Lung microvascular endothelial cell (primary cell): ENCODE measurements around the gene CTNNA3. TPM values are rescaled to one million over a fixed set of nuclear protein-coding genes. Genes with fewer than 3 reads are reported as not detected.
"Not testable (repeated sequence)": the region's sequence is repeated elsewhere in the genome, so short reads cannot be mapped to it uniquely, and the experiment has no call there.

Experiments used
- DNase-seq, 2 donors: peaks; one replicate each; pipeline versions ENCODE4 v3.0.0 to v3.0.0-alpha.2; 2010; ENCODE audit warnings: low read depth in 2 of 2
- total RNA-seq: library from RNA; depleted of rRNA; stranded (reverse); fragments of >200 nt; gene quantifications from 2 replicates; pipeline ENCODE4 v1.2.1, GENCODE V29; 2014

The CTNNA3 gene
- total RNA-seq, 1 donor from 2014 or later, result not detected

DNA sequence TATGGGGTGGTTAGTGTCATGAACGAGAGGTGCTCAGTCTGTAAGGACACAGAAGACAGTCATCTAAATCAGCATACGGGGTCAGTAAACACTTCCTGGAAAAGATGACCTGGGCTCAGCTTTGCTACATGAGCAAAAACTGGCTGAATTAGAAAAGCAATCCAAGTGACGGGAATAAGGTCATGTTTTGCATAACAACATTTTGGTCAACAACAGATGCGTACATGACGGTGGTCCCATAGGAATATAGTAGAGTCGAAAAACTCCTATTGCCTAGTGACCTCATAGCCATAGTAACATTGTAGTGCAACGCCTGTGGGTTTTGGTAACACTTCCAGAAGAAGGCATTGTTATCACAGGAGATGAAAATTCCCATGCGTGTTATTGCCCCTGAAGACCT is 92.9 kb downstream of the CTNNA3 start:
- peak in 1 of 2 donors; percentile 77 for DNase-seq

DNA sequence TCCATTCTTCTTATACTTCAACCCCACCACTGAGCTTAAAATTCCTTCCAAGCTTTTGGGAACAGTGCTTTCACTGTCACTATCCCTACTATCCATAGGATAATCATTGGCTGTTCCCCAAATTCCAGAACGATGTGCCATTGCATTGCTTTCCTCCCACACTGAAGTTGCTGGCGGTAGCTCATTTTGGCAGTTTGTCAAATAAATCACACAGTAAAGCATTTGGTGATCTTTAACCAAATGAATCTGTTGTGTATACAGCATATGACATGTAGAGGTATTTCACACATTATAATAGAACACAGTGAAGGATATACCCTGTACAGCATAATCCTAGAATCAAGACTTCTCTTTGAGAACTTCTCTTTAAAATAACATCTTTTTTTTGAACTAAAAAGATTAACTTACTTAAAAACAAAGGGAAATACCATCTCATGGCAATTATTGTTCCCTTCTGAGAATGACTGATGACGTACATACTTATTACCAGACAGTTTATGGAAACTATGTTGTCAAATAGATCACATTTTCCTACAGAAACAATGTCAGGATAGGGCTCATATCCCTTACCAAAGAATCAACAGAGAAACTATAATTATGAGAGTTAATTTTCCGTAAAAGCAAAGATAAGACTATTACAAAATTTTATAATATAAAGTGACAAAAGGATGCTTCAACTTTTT is 93.6 kb downstream of the CTNNA3 start:
- DNase-seq, result peak; percentile 12 to 91

DNA sequence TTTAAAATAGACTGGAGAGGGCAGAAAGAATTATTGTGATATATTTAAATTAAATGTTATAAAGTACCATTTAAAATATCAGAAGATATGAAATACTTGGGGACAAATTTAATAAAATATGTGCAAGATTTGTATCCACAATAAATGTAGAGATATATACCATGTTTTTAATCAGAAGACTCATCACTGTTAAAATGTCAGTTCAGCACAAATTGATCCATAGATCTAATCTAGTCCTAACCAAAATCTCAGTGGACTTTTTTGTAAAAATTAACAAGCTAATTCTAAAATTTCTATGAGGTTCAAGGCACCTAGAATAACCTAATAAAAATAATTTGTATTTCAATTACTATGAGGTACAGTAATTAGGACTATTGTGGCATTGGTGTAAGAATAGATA is 96.4 kb downstream of the CTNNA3 start:
- DNase-seq, result no peak

DNA sequence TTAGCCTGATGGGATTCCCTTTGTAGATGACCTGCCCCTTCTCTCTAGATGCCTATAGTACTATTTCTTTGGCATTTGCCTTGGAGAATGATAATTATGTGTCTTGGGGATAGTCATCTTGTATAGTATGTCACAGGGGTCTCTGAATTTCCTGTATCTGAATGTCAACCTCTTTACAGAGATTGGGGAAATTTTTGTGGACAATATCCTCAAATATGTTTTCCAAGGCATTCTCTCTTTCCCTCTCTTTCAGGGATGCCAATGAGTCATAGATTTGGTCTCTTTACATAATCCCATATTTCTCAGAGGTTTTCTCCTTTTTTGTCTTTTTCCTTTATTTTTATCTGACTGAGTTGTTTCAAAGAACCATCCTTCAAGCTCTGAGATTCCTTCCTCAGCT is 99.4 kb downstream of the CTNNA3 start:
- DNase-seq, result no peak

DNA sequence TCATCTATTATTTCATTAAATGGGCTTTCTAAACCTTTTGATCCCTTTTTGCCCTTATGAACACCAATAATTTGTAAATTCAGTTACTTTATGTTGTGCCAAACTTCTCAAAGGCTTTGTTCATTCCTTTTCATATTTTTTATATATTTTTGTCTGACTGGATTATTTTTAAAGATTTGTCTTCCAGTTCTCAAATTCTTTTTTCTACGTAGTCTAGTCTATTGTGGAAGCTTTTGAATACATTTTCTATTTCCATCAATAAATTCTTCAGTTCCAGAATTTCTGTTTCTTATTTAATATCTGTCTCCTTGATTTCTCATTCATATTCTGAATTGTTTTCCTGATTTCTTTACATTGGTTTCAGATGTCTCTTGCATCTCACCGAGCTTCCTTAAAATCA is 108.2 kb downstream of the CTNNA3 start:
- DNase-seq, result no peak

DNA sequence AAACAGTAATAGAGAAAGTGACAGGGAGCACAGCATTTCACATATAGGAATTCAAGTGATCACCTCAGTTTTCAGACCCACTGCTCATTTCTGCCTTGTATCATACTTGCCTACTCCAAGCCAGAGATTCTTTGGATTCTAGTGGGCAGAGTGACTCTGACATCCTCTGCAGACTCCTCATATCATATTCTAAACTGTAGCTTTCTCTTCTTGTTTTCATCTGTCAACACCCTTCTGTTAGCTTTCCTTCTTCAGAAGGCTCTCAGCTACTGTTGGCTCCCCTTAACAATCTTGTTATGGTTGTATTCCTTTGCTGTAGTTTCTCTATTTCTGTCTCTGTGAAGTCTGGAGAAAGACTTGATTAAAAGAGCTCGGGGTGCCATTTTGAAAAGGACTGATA is 120.5 kb downstream of the CTNNA3 start:
- no peak for DNase-seq

DNA sequence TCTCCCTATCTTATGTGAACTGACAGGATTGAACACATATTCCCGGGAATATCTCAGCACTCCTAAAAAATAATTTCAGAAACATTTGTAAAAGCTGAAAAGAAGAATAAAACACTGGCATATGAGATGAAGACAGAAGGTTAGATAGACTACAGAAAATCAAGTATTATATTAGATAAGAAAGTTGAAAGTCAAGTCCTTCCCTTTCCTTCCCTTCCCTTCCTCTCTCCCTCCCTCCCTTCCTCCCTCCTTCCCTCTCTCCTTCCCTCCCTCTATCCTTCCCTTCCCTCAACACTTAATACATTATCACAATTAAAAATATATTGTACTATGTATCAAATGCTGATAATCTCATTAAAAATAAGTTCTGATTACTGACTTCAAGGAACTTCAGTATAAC is 122.5 kb downstream of the CTNNA3 start:
- no peak for DNase-seq

DNA sequence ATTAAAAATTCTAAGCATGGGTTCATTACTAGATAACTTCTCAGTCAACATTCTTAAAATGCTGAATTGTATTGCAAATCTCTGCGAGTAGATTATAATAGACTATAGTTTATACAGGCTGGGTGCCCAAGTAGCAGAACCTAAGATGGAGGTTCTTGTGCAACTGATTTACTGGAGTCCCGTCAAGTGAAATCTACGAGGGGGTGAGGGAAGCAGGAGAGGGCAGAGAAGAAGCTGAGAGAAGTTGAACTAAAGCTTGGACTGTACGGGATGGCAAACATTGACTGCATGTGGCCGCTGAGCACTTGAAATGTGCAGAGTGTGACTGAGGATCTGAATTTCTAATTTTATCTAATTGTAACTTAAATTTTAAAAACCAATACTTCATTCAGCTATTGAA is 124.5 kb downstream of the CTNNA3 start:
- no peak for DNase-seq

DNA sequence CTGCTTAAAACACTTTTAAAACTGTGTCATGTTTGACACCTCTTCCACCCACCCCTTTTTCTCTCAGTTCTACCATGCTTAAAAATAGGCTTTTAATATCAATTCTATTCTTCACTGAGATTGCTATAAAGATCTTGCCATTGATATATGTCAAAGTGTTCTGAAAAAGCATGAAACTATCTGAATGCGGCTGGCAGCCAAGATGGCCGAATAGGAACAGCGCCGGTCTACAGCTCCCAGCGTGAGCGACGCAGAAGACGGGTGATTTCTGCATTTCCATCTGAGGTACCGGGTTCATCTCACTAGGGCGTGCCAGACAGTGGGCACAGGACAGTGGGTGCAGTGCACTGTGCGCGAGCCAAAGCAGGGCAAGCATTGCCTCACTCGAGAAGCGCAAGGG is 137.7 kb downstream of the CTNNA3 start:
- DNase-seq, result not testable (repeated sequence)

DNA sequence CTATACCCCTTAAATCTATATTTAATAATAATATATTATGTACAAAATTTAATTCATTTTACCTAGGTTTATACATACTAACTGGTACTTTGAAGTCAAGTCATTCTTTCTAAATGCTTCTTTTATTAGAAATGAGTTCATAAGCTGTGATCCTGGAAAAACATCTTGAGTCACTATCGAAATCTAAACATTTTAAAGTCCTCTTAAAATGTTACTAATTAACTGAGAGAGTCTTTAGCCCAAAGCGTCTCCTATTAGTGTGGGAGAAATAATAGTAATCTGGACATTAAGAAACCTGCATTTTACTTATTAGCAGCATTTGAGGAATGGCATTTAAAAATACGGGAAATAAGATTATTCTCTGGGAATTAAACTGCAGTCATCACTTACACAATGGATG is 142.7 kb downstream of the CTNNA3 start:
- no peak for DNase-seq

DNA sequence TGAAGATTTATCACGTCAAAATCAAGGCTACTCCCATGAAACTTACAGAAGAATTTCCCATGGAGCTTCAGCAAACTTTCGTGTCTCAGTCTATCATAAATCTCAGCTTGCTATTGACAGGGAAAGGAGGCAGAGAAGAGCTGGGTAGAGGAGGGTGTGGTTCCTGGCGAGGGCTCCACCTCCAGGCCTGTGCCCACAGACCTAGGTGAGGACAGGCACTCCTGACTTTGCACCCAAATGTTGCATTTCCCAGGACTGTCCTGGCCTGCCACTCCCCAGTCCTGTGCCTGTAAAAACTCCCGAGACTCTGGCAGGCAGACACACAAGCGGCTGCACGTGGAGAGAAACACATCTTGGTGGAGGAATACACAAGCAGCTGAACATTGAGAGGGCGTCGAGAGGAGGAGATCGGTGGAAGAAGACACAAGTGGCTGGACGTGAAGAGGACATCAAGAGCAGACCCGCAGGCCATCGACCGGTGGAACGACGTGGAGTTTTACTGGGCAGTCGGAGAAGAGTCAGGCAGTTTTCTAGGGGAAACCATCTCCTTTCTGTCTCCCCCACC is 145.1 kb downstream of the CTNNA3 start:
- no peak for DNase-seq

DNA sequence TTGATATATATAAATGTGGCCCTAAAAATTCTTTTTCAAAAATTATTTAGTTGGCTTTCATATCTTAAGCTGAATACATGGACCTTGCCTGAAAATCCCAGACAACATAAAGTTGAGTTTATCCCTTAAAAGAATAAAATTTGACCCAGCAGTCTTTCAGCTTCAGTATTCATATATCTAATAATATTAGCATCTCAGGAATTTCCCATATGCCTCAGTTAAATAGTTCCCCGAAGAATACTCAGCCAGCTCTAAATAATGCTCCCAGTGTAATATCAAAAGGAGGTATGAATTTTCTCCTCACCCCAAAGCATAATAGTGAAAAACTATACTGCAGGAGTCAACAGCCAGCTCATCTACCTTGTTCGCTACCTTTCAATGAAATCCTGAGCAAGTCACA is 145.9 kb downstream of the CTNNA3 start:
- DNase-seq, result no peak

DNA sequence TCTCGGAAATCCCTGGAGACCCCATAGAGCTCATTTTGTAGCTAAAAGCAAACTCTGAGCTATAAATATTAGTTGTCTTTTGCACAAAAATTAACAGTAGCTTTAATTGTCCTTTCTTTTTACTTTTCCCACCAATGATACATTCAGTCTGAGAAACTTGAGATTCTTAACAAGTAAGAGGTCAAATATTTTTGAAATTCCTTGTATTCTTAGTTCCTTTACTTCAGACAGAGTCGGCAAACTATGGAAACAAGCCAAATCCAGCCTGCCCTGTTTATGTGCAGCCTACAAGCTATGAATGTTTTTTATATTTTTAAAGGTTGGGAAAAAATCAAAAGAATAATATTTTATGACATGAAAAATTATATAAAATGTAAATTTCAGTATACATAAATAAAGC is 146.6 kb downstream of the CTNNA3 start:
- DNase-seq, result no peak

DNA sequence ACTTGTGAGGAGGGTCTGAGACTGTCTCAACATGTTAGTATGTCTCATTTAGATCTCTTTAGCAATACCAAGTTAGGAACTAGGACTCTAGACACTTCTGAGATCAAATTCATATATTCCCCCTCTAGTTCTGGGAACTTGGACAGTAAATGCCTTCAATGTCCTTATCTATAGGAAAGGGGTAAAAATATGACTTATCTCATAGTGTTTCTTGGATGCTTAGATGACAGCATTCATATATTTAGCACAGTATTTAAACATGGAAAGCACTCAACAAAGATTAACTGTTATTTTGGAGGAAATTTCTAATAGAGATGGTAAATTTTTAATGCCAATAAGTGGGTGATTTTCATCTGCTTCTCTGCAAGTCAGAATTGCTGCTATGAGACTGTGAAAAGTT is 154.6 kb downstream of the CTNNA3 start:
- no peak for DNase-seq

DNA sequence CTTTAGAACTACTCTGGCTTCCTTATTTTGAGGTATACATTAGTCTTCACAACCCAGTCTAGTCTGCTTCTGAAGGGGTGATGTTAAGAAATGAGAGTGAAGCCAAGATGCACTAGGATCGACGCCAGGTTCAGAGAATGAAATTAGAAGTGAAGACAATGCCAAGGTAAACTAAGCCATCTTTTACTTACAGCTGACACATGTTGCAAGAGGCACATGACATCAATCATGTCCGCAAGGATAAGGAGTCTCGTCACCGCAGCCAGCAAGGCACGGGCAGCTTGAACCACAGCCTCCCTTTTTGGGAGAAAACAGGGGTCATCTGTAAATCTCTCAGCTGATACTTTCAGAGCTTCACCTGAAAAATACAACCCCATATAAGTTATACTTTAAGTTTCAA is 156.7 kb downstream of the CTNNA3 start:
- DNase-seq, result no peak

DNA sequence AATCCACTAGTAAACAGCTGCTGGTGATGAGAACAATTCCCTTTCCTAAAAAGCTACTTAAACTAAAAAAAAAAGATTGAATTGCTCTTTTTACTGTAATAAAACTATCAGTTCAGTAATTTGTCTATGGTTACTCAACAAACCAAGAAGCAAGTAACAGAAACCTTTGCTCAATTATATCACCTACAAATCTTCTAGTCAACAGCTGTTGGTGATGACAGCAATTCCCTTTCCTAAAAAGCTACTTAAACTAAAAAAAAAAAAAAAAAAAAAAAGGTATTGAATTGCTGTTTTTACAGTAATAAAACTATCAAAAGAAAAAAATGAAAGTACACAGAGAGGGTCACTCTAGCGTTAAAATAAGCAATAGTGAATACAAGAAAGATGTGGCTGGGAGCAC is 158.1 kb downstream of the CTNNA3 start:
- DNase-seq, result no peak

DNA sequence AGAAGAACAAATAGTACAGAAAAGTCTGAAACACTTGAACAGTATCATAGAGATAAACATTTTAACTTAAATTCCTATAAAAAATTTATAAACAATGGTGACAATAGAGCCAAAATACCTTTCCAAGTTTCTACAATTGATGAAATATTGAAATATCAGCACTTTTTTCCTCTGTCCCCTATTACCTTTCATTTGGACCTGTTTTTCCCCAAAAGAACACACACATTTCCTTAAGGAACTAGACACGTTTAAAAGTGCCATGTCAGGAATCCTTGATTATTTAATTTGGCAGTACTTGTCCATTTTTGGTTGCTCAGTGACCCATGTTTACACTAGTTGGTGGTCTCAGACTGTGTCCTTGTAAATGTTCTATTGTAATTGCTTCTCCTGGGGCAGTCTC is 162.6 kb downstream of the CTNNA3 start:
- no peak for DNase-seq

DNA sequence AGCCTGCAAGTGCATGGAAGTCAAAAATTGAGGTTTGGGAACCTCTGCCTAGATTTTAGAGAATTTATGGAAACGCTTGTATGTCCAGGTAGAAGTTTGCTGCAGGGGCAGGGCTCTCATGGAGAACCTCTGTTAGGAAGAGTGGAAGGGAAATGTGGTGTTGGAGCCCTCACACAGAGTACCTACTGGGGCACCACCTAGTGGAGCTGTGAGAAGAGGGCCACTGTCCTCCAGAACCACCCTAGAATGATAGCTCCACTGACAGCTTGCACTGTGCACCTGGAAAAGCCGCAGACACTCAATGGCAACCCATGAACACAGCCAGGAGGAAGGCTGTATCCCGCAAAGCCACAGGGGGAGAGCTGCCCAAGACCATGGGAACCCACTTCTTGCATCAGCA is 165.0 kb downstream of the CTNNA3 start:
- not testable (repeated sequence) for DNase-seq

DNA sequence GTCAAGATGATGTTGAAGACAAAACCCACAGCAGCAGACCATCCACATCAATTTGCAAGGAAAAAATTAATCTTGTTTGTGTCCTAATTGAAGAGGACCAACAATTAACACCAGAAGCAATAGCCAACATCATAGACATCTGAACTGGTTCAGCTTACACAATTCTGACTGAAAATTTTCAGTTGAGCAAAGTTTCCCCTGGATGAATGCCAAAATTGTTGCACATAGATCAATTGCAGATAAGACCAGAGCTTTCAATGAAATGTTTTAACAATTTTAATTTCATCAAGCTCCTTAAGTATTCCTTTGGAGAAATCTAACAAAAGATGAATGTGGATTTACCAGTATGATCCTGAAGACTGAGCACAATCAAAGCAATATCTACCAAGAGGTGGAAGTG is 168.6 kb downstream of the CTNNA3 start:
- no peak for DNase-seq

DNA sequence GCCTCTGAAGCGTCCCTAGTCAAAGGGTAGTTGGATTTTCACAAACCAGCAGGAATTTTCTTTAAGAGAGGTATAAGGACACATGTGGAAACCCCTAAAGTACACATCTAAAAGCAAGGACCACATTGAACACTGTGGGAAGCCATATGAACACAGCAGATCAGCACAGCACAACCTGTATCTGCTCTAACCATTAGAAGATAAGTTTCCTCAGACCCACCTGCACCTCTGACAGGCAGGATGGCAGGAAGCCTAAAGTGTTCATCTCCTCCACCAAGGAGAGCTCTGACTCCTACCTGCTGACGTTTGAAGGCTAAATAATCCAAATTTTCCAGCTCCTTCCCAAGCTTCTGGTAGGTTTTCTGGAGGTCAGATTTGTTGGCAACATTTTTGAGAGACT is 174.4 kb downstream of the CTNNA3 start:
- no peak for DNase-seq

DNA sequence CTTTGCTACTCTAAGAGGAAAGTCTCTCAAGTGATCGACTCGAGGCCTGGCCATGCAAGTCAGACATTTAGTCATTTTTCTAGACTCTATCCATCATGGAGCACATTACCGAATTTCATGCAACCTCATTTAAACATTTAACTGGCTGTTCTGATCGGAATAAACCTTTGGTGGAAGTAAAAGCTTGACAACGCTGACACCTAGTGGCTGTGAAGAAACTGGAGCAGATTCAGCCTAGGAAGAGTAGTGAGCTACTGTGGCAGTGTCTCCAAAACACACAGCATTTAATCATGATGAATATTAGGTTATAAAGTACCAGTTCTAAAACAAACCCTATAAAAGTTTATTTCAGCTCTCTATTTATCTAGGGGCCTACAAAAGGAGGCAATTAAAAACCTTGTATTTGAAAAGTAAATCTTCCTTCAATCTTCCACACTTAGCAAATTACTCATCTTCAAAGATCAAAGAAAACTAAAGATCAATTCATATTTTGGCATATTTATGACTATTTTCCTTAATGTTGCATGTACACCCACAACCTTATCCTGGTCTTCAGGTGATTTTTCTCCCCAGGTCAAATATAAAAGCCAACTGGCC is 175.0 kb downstream of the CTNNA3 start:
- DNase-seq, result peak; percentile 50 to 73

DNA sequence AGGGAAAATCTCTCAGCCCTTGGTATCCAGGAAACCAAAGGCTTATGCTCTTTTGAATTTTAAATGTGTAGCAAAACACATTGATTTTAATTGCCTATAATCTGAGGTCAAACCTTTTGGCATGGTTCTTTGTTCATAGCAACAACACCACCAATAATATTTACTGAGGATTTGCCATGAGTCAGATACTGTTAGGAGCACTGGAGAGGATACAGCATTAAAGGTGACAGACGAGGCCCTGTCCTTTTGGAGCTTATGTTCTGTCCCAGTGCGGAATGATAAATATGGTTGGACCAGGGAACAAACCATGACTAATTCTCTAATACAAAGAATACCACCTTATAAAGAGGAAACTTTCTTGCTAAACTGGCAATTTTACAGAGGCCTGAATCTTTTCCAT is 176.6 kb downstream of the CTNNA3 start:
- DNase-seq, result peak in 1 of 2 donors; percentile 0

DNA sequence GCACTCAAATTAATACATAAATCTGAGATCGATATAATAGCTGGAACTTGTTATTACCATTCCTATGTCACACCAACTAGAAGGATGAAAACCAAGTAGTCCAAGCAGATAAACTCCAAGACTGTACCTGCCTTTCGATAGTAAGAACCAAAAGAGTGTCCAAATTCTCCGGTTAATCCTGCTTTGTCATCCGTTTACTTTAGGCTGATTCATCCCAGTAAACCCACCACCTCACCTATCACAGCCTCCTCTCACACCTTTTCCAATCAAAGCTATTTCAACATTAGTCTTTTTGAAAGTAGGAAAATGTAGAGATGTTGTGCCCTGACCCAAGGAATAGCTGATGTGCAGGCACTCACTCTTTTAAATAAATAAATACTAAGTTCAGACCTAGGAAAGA is 177.2 kb downstream of the CTNNA3 start:
- DNase-seq, result no peak
